ENCODE measurements around the gene NXPH2. TPM values are rescaled to one million over a fixed set of nuclear protein-coding genes. Genes with fewer than 3 reads are reported as not detected.

Gene NXPH2
- total RNA-seq, 1 experiment from 2014 or later, result not detected

GRCh38 chr2:138698428-138698827 is 81.8 kb downstream of the NXPH2 start:
- no peak for TF ChIP-seq CTCF (IDR thresholded peaks at IDR 0.05; ENCODE audit: unreplicated experiment)
- CTCF ChIA-PET, result no interaction called here
- DNase-seq (ENCODE audit: unreplicated experiment), result no peak
- Mint-ChIP-seq H3K36me3 (ENCODE audit: insufficient read depth, unreplicated experiment) (no peaks in the 10 kb centered on the region), H3K27ac (ENCODE audit: low read depth, unreplicated experiment) (no peak overlapping the region), H3K4me1 (ENCODE audit: insufficient read depth, unreplicated experiment) (no peaks in the 10 kb centered on the region), H3K4me3 (ENCODE audit: unreplicated experiment) (no peak overlapping the region), H3K27me3 (ENCODE audit: insufficient read depth, unreplicated experiment) (no peaks in the 10 kb centered on the region), H3K9me3 (ENCODE audit: unreplicated experiment) (no peaks in the 10 kb centered on the region)
- no TSS peak for BruUV-seq (replicated peaks)
- intact Hi-C loops (cut with micrococcal nuclease), result no loop called here
- POLR2A ChIA-PET, result no interaction called here

GRCh38 chr2:138691667-138692066 is 88.5 kb downstream of the NXPH2 start:
- no TSS peak for BruUV-seq (replicated peaks)
- CTCF ChIA-PET, result interaction anchor here (0.7 kb wide), 1 partner anchor 113 kb away, joined by 3 read pairs; no protein-coding TSS in a partner anchor

GRCh38 chr2:138689705-138690104 is 90.5 kb downstream of the NXPH2 start:
- BruUV-seq (replicated peaks), result no TSS peak
- POLR2A ChIA-PET, result no interaction called here
- H3K4me3 Mint-ChIP-seq (ENCODE audit: unreplicated experiment), result no peak overlapping the region
- DNase-seq (ENCODE audit: unreplicated experiment), result no peak
- H3K4me1 Mint-ChIP-seq (ENCODE audit: insufficient read depth, unreplicated experiment), result no peaks in the 10 kb centered on the region
- H3K9me3 Mint-ChIP-seq (ENCODE audit: unreplicated experiment), result no peaks in the 10 kb centered on the region
- CTCF ChIA-PET, result interaction anchor here (0.6 to 0.7 kb wide), 2 partner anchors 70 to 1892 kb away, joined by 3 read pairs; no protein-coding TSS in a partner anchor
- intact Hi-C loops (cut with micrococcal nuclease), result no loop called here
- TF ChIP-seq CTCF (IDR thresholded peaks at IDR 0.05; ENCODE audit: unreplicated experiment), result no peak
- H3K36me3 Mint-ChIP-seq (ENCODE audit: insufficient read depth, unreplicated experiment), result no peaks in the 10 kb centered on the region
- H3K27ac Mint-ChIP-seq (ENCODE audit: low read depth, unreplicated experiment), result no peak overlapping the region
- no peaks in the 10 kb centered on the region for H3K27me3 Mint-ChIP-seq (ENCODE audit: insufficient read depth, unreplicated experiment)

More at GRCh38 chr2:138691667-138692066, 88.5 kb downstream of the NXPH2 start:
- POLR2A ChIA-PET, result no interaction called here
- H3K4me1 Mint-ChIP-seq (ENCODE audit: insufficient read depth, unreplicated experiment), result no peaks in the 10 kb centered on the region
- no peak overlapping the region for H3K4me3 Mint-ChIP-seq (ENCODE audit: unreplicated experiment)
- no peaks in the 10 kb centered on the region for H3K9me3 Mint-ChIP-seq (ENCODE audit: unreplicated experiment)
- TF ChIP-seq CTCF (IDR thresholded peaks at IDR 0.05; ENCODE audit: unreplicated experiment), result no peak
- DNase-seq (ENCODE audit: unreplicated experiment), result no peak
- intact Hi-C loops (cut with micrococcal nuclease), result no loop called here
- no peaks in the 10 kb centered on the region for H3K36me3 Mint-ChIP-seq (ENCODE audit: insufficient read depth, unreplicated experiment)
- no peak overlapping the region for H3K27ac Mint-ChIP-seq (ENCODE audit: low read depth, unreplicated experiment)
- no peaks in the 10 kb centered on the region for H3K27me3 Mint-ChIP-seq (ENCODE audit: insufficient read depth, unreplicated experiment)

- no peaks in the 10 kb centered on the region for H3K4me1 Mint-ChIP-seq (ENCODE audit: insufficient read depth, unreplicated experiment)
- BruUV-seq (replicated peaks), result no TSS peak
- DNase-seq (ENCODE audit: unreplicated experiment), result no peak
- intact Hi-C loops (cut with micrococcal nuclease), result no loop called here
- no peak for TF ChIP-seq CTCF (IDR thresholded peaks at IDR 0.05; ENCODE audit: unreplicated experiment)
- H3K4me3 Mint-ChIP-seq (ENCODE audit: unreplicated experiment), result no peak overlapping the region
- H3K9me3 Mint-ChIP-seq (ENCODE audit: unreplicated experiment), result no peaks in the 10 kb centered on the region
- no peak overlapping the region for H3K27ac Mint-ChIP-seq (ENCODE audit: low read depth, unreplicated experiment)
- H3K36me3 Mint-ChIP-seq (ENCODE audit: insufficient read depth, unreplicated experiment), result no peaks in the 10 kb centered on the region
- H3K27me3 Mint-ChIP-seq (ENCODE audit: insufficient read depth, unreplicated experiment), result no peaks in the 10 kb centered on the region
- CTCF ChIA-PET, result no interaction called here
- POLR2A ChIA-PET, result no interaction called here
Measured at GRCh38 chr2:138682163-138682562, 98.0 kb downstream of the NXPH2 start.
